T-helper 2 cell treated with Interferon-gamma antibody and Interleukin-4, amounts not matched to agents 100 ng/mL and 5 ng/mL, for 36 hours (primary cell): ENCODE measurements around the gene DLK2. TPM values are rescaled to one million over a fixed set of nuclear protein-coding genes. Genes with fewer than 3 reads are reported as not detected.

Experiments used
- intact Hi-C: fragments of 100-400 bp; cut with micrococcal nuclease; formaldehyde crosslinking; loops from one replicate; pipeline ENCODE4 v1.15.1; 2023
- total RNA-seq: library from RNA; stranded (reverse); gene quantifications from 2 replicates; pipeline ENCODE4 v1.2.3, GENCODE V29; 2022

DLK2 gene
- total RNA-seq, 1 donor from 2014 or later, result 0.20 TPM

DNA sequence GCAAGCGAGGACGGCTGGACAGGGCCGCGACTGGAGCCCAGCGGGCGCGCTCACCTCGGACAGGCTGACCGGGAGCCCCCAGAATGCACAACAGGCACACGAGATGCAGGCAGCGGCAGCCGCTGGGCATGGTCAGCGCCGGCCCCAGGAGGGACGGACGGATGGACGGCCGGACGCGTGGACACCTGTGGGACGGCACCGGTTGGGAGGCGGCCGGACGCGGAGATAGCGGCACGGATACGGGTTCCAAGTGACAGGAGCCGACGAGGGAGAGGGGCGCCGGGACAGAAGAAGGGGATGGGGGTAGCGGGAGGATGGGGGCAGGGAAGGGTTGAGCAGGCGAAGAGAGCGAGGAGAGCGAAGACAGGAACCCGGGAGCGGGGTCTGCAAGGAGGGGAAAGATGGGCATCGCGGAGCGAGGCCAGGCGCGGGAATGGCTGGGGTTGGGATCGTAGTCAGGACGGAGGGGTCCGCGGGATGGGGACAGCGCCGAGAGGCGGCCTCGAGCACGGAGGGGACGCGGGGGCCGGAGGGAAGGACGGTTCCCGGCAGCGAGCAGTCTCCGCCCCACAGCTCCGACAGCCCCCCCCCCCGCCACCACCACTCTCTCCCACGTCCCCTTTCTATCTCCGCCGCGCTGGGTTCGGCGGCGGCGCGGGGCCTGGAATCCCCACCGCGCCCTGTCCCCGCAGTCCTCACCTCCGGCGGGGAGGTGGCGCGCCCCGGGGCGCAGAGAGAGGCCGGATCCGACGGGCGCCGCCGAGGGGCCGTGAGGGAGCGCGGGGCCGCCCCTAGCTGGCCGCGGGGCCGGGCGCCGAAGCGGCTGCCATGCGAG, 435 bp downstream of the DLK2 start:
- intact Hi-C loops, result loop anchor here (1.0 to 2.0 kb wide), 3 partner anchors 26 to 62 kb away; partner anchors contain the start of genes POLR1C and YIPF3

DNA sequence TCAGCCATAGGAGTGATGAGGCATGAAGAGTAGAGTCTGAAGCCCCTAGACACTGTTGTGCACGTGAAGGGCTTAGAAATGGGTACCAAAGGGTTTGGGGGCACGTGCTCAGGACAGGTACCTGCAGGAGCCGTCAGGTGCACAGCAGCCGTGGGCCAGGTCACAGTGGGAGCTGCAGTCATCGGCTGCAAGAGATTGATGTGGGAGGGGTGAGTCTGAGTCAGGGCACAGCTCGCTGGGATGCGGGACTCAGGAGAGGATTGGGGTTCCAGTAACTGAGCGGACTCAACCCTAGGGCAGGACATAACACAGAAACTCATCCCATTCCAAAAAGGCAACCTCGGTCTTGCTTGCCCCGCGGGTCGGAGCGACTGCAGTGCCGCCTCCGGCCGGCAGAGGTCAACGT, 1.1 kb downstream of the DLK2 start:
- intact Hi-C loops, result loop anchor here (1.0 to 2.0 kb wide), 3 partner anchors 25 to 63 kb away; partner anchors contain the start of genes POLR1C and YIPF3

DNA sequence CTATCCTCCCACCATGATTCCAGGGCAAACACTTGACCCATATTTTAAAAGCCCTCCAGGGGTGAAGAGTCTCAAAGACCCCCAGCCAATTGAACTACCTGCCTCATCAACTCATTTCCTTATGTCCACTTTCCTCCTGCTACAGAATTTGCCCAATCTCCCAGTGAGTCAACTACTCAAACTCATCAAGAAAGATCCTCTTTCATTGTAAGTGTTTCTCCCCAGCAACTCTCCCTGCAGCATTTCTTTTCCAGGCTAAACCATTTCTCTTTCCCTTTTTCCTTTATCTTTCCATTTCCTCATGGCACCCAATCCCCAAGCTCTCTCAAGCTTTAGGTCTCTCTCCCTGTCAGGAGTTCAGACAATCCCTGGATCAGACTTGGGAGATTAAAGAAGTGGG, 1.5 kb downstream of the DLK2 start:
- intact Hi-C loops, result loop anchor here (1.0 to 2.0 kb wide), 3 partner anchors 25 to 63 kb away; partner anchors contain the start of genes POLR1C and YIPF3

DNA sequence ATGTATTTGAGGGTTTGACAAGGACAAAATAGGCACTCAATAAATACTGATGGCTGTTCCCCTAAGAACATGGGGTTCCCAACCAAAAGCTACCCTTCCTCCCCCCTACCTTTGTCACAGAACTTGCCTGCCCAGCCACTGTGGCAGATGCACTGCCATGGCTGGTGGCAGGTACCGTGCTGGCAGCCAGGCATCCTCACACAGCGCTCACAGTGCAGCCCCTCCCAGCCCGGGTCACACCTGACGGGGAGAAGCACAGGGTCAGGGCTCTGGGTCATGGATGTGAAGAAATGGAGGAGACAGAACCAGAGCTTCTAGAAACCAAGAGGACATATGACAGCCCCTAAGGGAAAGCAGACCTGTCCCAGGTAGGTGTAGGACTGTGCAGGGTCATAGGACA, 2.5 kb downstream of the DLK2 start:
- intact Hi-C loops, result no loop called here

DNA sequence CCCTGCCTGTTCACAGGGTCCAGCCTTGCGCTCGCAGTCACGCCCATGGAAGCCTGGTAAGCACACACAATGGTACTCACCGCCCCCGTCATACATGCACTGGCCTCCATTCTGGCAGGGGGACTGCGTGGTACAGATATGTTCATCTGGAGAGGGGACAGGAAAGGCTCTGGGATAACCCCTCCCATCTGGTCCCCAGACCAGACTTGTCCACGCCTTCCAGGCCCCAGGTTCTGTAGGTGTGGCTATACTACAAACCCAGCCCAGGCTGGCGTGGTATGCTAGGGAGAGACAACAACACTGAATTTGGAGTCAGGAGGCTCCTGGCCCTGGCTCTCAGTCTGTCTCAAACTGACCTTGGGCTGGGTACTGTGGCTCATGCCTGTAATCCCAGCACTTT, 3.4 kb downstream of the DLK2 start:
- intact Hi-C loops, result no loop called here

DNA sequence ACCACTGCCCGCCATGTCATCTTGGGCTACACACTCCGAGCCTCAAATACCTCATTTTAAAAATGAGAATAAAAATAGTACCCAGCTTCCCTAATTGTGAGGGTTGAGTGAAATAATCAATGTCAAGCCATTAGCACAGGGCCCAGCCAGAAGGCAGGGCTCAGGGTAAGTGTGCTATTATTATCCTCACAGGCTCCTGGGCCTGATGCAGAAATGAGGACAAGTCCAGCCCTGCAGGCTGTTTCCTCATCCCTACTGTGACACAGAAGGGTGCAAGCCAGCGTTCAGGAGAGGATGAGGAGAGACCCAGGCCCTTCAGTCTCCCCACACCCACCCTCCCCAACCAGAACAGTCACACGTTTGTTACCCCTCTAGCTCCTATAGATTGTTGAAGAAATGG, 4.0 kb downstream of the DLK2 start:
- intact Hi-C loops, result no loop called here

DNA sequence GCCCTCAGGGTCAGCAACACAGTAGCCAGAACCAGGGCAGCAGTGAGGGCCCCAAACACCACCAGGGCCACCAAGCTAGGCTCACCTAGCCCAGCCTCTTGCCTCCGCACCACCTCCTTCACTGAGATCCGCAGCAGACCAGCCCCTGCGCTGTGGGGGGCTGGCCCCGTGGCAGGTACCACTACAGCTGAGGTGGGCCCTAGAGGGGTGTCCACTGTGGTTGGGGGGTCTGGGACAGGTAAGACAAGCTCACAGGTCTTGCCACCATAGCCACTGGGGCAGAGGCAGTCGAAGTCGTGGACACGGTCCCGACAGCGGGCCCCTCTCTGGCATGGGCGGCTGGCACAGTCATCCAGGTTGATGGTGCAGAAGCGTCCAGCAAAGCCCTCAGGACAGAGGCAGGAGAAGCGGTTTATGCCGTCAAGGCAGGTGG, 4.6 kb downstream of the DLK2 start:
- intact Hi-C loops, result no loop called here

DNA sequence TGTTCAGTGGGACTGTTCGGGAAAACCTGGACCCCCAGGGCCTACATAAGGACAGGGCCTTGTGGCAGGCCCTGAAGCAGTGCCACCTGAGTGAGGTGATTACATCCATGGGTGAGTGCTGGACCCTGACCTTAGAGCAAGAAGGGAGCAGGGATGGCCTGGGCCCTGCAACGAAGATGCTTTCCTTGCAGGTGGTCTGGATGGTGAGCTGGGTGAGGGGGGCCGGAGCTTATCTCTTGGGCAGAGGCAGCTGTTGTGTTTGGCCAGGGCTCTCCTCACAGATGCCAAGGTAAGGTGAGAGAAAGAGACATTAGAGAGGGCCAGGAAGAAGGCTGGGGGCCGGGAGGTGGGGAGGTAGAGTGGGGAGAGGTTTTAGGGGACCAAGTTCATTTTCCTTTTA, 6.4 kb downstream of the DLK2 start:
- intact Hi-C loops, result no loop called here

DNA sequence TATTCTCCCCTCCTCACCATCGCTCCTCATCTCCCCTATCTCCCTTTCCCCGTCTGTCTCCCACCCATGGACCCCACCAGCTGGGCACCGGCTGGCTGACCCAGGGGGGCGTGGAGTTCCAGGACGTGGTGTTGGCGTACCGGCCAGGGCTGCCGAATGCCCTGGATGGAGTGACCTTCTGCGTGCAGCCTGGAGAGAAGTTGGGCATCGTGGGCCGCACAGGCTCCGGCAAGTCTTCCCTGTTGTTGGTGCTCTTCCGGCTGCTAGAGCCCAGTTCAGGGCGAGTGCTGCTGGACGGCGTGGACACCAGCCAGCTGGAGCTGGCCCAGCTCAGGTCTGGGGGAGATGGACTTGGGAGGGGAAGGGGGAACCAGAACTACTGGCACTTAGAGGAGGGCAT, 7.7 kb downstream of the DLK2 start:
- intact Hi-C loops, result no loop called here

DNA sequence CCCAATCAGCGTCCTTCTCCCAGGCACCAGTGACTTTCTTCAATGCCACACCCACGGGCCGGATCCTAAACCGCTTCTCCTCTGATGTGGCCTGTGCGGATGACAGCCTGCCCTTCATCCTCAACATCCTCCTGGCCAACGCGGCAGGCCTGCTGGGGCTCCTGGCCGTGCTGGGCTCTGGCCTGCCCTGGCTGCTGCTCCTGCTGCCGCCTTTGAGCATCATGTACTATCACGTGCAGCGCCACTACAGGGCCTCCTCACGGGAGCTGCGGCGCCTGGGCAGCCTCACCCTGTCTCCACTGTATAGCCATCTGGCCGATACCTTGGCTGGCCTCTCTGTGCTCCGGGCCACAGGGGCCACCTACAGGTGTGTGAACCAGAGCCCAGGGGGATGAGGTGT, 9.8 kb downstream of the DLK2 start:
- intact Hi-C loops, result no loop called here

DNA sequence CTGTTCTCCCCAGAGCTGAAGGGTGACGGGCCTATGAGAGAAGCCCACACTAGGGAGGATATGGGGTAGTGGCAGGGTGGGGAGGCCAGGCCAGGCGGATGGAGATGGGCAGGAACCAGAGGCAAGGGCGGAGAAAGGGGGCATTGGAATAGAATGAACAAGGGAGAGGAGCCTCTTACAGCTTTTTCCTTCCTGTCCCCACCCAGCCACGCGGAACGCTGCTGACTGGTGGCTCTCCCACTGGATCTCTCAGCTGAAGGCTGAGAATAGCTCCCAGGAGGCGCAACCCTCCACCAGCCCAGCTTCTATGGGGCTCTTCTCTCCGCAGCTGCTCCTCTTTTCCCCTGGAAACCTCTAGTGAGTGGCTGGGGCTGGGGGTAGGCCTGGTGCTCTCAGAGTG, 10.8 kb downstream of the DLK2 start:
- intact Hi-C loops, result no loop called here

DNA sequence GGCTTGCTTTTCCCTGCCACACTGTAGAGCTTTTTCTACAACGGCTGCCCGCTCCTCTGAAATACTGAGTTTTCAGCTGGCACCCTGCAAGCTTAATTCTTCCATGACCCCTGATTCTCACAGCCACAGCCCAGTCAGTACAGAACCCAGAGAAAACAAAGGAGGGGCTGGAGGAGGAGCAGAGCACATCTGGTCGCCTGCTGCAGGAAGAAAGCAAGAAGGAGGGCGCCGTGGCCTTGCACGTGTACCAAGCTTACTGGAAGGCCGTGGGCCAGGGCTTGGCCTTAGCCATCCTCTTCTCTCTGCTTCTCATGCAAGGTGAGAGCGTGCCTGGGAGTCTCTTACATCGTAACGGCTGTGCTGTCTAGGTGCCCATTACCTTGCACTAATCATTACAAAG, 11.3 kb downstream of the DLK2 start:
- intact Hi-C loops, result no loop called here

DNA sequence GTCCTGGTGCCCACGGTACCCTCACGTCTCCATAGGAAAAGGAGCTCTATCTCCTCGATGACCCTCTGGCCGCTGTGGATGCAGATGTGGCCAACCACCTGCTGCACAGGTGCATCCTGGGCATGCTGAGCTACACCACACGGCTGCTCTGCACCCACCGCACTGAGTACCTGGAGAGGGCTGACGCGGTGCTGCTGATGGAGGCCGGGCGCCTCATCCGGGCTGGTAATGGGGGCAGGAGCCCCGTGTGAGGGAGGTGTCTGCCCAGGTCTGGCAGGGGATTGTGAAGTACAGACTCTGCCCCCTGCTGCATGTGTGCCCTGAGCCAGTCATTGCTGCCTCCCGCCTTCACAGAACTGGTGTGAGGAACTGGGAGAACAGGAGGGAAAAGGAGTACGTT, 12.4 kb downstream of the DLK2 start:
- intact Hi-C loops, result no loop called here

DNA sequence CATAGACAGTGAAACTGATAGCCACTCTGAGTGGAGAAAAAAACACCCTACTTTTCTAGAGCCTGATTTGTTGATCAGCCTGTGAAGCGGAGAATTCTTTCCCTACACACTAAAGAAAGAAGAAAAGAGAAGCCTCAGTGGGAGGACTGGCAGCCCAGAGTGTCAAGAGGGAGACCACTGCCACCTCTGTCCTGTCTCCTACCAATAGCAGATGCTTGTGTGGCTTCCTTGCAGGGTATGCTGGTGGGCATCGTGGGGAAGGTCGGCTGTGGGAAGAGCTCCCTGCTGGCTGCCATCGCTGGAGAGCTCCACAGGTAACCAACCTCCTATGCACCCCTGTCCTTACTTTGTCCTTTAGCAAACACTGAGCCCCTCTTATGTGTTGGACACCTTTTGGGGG, 17.6 kb downstream of the DLK2 start:
- intact Hi-C loops, result no loop called here

DNA sequence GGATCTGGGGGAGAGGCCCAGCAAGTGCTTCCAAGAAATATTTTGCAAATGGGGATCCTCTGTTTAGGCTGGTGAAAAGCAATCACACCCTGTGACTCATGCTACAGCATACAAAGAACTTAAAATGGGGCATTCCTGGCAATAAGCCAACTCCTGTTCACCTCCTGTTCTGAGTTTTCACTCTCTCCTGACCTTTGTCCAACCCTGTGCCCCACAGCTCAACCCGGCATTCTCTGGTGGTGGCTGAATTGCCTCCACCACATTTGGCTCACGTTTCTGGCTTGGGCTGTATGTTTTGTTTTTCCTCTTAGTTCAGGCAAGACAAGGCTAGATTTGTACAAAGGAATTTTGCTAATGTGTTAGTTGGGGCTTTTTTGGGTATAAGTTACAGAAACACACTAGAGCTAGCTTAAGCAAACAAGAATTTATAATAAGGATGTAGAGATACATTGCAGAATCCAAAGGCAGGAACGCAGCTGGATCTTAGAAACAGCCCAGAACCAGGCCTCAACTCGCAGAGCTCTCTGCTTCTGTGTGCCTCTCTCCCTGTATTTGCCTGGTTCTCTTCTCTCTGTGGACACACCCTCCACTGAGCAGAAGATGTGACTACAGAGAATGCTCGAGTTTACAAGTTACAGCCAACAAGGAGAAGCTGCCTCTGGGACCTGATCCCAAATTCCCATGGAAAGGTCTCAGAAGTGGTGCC, 18.6 kb downstream of the DLK2 start:
- intact Hi-C loops, result no loop called here

DNA sequence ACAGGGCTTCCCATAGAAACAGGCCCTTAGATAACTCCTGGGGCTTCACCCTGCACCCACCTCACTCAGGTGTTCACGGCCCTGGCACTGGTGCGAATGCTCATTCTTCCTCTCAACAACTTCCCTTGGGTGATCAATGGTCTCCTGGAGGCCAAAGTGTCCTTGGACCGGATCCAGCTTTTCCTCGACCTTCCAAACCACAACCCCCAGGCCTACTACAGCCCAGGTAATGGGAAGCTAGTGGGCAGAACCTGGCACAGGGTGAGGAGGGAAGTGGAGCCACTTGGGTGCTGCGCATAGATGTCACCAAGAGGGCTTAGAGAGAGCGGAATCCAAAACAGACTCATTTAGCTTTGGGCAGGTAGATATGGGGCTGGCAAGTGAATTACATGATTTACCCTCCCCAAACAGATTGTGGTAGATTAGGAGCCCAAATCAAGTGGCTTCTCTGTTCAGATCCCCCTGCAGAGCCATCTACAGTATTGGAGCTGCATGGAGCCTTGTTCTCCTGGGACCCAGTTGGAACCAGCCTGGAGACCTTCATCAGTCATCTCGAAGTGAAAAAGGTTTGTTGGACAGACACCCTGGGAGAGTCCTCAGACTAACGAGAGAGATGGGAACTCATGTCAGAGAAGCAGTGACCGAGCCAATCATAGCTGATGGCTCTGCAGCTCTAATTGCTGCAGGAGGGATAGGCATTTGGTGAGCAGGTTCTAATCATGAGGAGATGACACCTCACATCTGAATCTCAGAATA, 19.5 kb downstream of the DLK2 start:
- intact Hi-C loops, result no loop called here

DNA sequence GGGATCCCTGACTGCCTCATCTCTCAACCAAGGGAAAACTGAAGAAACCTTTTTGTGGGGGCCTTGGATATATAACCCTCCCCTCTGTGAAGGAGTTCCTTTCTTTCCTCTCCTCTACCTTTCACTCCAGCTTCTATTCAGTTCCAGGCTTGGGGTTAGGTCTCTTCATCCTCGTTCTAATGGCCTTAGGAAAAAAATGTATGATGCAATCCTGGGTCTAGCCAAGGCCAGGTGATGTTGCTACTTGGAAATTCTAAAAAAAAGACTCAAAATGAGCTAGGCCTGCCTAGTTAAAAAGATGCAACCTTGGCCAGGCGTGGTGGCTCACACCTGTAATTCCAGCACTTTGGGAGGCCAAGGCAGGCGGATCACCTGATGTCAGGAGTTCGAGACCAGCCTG, 20.4 kb downstream of the DLK2 start:
- intact Hi-C loops, result no loop called here

DNA sequence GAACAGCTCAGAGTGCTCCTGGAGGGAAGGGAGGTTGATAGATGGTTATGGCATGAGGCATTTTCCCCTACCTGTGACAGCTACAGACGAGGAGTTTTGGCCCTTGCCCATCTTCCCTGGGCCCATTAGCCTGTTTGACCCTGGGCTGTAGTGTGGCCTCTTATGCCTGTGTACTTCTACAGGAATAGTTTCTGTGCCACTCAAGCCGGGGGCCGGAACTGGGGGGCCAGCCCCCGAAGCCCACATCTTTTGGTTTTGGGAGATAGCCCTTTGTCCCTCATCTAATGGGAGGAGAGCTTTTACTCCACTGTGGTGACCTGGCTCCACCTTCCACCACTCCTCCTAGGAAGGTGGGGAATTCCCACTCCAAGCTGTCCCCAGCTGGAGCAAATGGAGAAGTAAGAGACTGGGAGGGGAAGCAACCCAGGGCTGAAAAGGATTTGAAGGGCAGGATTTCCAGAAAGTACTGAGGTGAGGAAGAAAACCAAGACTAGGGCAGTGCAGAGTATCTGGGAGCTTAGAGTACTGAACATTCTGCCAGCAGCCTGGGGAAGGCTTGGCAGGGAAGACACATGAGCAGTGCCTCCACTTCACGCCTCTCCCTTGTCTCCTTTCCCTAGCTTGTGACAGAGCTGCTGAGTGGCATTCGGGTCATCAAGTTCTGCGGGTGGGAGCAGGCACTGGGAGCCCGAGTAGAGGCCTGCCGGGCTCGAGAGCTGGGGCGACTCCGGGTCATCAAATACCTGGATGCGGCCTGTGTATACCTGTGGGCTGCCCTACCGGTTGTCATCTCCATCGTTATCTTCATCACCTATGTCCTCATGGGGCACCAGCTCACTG, 21.1 kb downstream of the DLK2 start:
- intact Hi-C loops, result no loop called here

DNA sequence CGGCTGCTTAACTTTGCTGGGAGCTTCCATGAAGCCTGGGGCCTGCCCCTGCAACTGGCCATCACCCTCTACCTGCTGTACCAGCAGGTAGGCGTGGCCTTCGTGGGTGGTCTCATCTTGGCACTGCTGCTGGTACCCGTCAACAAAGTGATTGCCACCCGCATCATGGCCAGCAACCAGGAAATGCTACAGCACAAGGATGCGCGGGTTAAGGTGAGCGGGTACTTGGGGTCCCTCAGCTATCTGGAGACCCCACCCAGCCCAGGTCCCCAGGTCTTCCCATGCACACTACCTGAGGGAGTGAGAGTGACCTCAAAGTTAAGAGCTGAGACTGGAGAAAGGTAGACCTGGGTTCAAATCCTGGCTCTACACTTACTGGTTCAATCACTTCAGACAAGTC, 22.2 kb downstream of the DLK2 start:
- intact Hi-C loops, result no loop called here

DNA sequence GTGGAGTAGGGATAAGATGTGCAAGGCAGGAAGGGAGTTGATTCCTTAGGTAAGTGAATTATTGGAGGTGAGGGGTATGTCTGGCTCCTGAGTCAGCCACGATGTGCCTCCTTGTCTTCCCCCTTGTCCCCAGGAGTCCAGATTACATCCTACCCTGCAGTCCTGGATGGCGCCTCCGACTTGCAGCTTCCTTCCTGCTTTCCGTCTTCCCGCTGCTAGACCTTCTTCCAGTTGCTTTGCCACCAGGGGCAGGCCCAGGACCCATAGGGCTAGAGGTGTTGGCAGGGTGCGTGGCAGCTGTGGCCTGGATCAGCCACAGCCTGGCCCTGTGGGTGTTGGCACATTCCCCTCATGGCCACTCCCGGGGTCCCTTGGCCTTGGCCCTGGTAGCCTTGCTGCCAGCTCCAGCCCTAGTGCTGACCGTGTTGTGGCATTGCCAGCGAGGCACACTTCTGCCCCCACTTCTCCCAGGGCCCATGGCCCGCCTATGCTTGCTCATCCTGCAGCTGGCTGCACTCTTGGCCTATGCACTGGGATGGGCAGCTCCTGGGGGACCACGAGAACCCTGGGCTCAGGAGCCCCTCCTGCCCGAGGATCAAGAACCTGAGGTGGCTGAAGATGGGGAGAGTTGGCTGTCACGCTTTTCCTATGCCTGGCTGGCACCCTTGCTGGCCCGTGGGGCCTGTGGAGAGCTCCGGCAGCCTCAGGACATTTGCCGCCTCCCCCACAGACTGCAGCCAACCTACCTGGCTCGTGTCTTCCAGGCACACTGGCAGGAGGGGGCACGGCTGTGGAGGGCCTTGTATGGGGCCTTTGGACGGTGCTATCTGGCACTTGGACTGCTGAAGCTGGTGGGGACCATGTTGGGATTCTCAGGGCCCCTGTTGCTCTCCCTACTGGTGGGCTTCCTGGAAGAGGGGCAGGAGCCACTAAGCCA, 23.1 kb downstream of the DLK2 start:
- intact Hi-C loops, result no loop called here
